GM19193 (cell line): ENCODE data around the gene S100P.
A peak's percentile ranks its signal among the peaks of the same experiment; 100 is the strongest.

Source experiments
- POLR2A ChIP-seq: IDR thresholded peaks from 4 replicates; pipeline ENCODE4 v1.6.1; 2011; ENCODE audit not compliant: insufficient read depth, insufficient read length; ENCODE audit errors: extremely low read depth

S100P gene

GRCh38 chr4:6709230-6710114, 15.8 kb downstream of the S100P start, which contains the start of gene MRFAP1L1:
Gene MRFAP1L1 (minus strand): TSS chr4:6709865. CDS start chr4:6709629, 236 bp downstream.
- peak; percentile 75 for TF ChIP-seq POLR2A

- no peak for TF ChIP-seq POLR2A
Observed at GRCh38 chr4:6710282-6710681, 16.6 kb downstream of the S100P start.

DNA sequence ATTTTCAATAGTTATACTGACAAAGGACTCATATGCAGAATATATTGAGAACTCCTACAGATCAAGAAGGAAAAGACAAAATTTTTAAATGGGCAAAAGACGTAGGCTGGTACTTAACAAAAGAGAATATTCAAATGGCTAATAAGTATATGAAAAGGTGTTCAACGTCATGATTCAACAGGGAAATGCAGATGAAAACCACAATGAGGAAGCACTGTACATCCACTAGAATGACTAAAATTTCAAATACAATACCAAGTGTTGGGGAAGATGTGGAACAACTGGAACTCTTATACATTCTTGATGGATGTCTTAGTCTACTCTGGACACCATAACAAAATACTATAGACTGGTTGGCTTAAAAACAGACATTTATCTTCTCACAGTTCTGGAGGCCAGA, 17.3 kb downstream of the S100P start:
- TF ChIP-seq POLR2A: no peak

DNA sequence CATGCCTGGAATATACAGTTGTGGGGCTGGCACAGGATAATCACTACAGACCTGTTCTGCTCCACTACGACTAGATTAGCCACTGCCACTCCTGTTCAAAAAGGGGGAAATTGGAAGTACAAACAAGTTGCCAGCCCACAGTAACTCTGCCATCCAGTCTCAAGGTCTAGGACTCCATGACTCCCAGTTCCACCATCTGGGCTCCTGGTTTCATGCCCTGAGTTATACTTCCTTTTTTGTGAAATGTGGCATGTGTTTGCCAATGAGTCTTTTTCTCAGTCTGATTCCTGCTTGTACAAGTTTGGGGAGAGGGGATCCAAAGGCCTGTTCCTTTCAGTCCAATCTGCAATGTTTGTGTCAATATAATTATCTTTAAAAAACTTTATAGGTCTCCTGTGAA, 21.3 kb downstream of the S100P start:
- TF ChIP-seq POLR2A: no peak

GRCh38 chr4:6715704-6716017, 22.0 kb downstream of the S100P start:
- no peak for TF ChIP-seq POLR2A

- TF ChIP-seq POLR2A: peak; percentile 92
Observed at GRCh38 chr4:6716018-6716911, 22.6 kb downstream of the S100P start, which contains the start of gene BLOC1S4. Gene BLOC1S4 (plus strand): TSS chr4:6716174. CDS start chr4:6716210, 36 bp downstream.

GRCh38 chr4:6716958-6717655, 23.4 kb downstream of the S100P start:
- TF ChIP-seq POLR2A: no peak

DNA sequence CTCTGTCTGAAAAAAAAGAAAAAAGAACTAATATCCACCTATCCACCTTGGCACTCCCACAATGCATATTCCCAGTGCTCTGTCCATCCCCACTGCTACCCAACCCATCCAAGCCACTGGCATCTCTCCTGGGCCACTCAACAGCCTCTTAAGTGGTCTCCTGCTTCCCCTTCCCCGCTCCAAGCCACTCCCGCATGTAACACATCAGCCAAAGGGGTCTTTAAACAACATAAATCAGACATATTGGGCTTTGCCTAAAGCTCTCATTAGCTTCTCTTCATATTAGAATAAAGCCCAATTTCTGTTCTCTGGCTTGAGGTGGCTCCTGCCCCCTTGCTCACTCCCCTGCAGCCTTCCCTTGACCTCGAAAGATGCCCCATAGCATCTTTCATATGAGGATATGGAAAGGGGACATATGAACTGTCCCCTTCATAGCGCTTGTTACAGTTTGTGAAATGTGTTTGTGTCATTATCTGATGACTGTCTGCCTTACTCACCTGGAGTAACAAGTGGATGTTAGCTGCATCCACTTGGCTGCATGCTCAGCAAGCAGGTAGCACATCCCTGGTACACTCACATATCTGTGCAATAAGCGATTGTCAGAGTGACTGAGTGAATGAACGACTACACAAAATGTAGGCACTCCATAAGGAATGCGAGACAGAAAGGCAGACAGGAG, 25.4 kb downstream of the S100P start:
- TF ChIP-seq POLR2A: no peak

- TF ChIP-seq POLR2A: no peak
Observed at GRCh38 chr4:6719611-6720179, 26.0 kb downstream of the S100P start.

DNA sequence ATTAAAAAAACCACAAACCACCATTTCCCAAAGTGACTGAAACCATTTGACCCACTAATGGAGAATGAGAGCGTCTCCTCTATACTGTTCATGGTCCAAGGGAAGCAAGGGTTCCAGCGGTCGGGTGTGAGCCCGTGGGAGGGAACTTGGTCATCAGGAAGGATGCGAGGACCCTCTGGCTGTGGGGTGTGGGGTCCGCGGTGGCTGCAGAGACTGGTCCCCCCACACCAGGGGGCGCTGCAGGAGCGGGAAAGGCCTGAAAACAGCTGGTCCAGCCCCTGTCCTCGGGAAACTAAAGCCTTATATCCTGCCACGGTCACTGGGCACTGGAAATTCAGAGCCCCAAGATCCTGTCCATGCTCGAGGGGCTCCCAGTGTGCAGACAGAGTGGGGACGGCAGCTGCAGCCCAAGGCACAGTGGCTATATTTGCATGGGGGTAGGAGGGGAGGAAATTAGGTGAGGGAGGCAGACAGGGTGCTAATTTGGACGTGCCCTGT, 26.6 kb downstream of the S100P start:
- no peak for TF ChIP-seq POLR2A

GRCh38 chr4:6721121-6721520, 27.4 kb downstream of the S100P start:
- no peak for TF ChIP-seq POLR2A

GRCh38 chr4:6722891-6723290, 29.2 kb downstream of the S100P start:
- no peak for TF ChIP-seq POLR2A

DNA sequence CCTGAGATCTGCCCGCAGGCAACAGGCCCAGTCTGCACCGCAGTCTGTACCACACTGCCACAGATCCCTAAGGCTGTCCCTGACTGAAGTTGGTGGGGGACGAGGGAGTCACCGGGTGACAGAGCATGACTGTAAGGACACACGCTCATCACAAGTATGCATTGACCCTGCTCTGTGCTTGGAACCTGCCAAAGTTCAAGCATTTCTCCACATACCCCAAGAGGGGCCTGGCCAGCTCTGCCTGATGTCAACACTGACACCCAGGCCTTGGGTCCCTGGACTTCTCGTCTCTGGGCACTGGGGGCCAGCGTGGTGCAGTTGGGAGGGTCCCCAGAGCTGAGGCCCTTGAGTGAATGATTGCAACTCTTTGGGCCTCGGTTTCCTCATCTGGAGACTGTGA, 30.2 kb downstream of the S100P start:
- TF ChIP-seq POLR2A: no peak

DNA sequence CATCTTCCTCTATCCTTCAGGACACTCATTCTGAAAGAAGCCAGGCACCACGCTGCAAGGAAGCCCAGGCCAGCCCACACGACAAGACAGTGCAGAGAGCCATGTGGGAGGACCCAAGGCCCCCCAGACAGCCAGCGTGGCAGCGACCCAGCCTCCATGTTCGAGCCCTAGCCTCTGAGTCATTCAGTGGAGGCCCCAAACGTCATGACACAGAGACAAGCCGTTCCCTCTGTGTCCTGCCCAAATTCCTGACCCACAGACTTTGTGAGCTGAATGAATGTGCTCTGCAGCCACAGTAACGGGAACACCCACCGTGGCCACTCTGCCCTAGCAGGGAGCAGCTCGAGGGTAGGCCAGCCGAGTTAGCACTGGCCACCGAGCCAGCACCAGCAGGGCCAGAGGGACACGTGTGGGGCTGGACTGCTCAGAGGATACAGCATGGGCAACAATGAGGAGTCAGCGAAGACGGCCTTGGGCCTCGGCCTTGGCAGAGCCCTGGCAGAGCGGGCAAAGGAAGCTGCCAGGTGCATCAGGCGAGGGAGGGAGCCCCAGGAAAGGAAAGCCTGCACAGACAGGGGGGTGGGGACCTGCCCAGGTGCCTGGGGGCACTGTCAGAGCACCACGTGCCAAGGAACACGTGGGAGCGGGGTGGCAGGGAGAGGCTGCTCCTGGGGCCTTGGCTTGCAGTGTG, 30.9 kb downstream of the S100P start:
- TF ChIP-seq POLR2A: no peak
